Fibroblast of lung (primary cell): ENCODE measurements around the gene SLC44A5. TPM values are rescaled to one million over a fixed set of nuclear protein-coding genes. Genes with fewer than 3 reads are reported as not detected.

Experiments used
- DNase-seq, 2 donors: peaks; one replicate each; pipeline versions ENCODE4 v3.0.0 to v3.0.0-alpha.2; 2010; ENCODE audit warnings: low read depth in 2 of 2
- H2AFZ ChIP-seq: 2 replicates; pipeline ENCODE4 v1.5.1; 2012; ENCODE audit warnings: low read length, control low read depth, inconsistent platforms
- H3K27ac ChIP-seq: 2 replicates; pipeline ENCODE4 v1.5.1; 2011; ENCODE audit warnings: low read length, control low read depth; ENCODE audit not compliant: insufficient read depth
- H3K27me3 ChIP-seq: 2 replicates; pipeline ENCODE4 v1.5.1; 2011; ENCODE audit warnings: mild to moderate bottlenecking, low read length; ENCODE audit not compliant: control insufficient read depth, insufficient read depth
- H3K36me3 ChIP-seq: 2 replicates; pipeline ENCODE4 v1.5.1; 2011; ENCODE audit warnings: low read length; ENCODE audit not compliant: control insufficient read depth, insufficient read depth
- H3K4me1 ChIP-seq: 2 replicates; pipeline ENCODE4 v1.5.1; 2011; ENCODE audit warnings: low read length; ENCODE audit not compliant: control insufficient read depth, insufficient read depth; ENCODE audit errors: extremely low read depth
- H3K4me2 ChIP-seq: 2 replicates; pipeline ENCODE4 v1.5.1; 2011; ENCODE audit warnings: low read length, control low read depth; ENCODE audit not compliant: insufficient read depth; ENCODE audit errors: extremely low read depth
- H3K4me3 ChIP-seq, 4 experiments: fragments of 200-600 bp in 1 of 4; sonication (generic) in 1 of 4; replicated peaks in 1 of 4; 2 replicates each; pipeline ENCODE4 v1.5.1; 2011 to 2016; ENCODE audit warnings: low read length in 4 of 4, low read depth in 3 of 4, mild to moderate bottlenecking in 3 of 4, control low read depth in 2 of 4, inconsistent platforms in 1 of 4, mixed read lengths in 1 of 4; ENCODE audit not compliant: insufficient read depth in 1 of 4; ENCODE audit errors: control extremely low read depth in 1 of 4
- H3K79me2 ChIP-seq: 2 replicates; pipeline ENCODE4 v1.5.1; 2012; ENCODE audit warnings: mild to moderate bottlenecking, low read length, inconsistent platforms; ENCODE audit not compliant: control insufficient read depth, insufficient read depth
- H3K9ac ChIP-seq: 2 replicates; pipeline ENCODE4 v1.5.1; 2011; ENCODE audit warnings: mild to moderate bottlenecking, low read length, control low read depth; ENCODE audit not compliant: insufficient read depth
- H3K9me3 ChIP-seq: 2 replicates; pipeline ENCODE4 v1.5.1; 2012; ENCODE audit warnings: low read depth, low read length; ENCODE audit not compliant: control insufficient read depth, insufficient read depth
- H4K20me1 ChIP-seq: 2 replicates; pipeline ENCODE4 v1.5.1; 2011; ENCODE audit warnings: low read length; ENCODE audit not compliant: control insufficient read depth, insufficient read depth; ENCODE audit errors: extremely low read depth
- CTCF ChIP-seq, 2 donors: IDR thresholded peaks in 1 of 2; conservative IDR thresholded peaks in 1 of 2; 1 replicate in 1 of 2; 2 replicates in 1 of 2; pipeline ENCODE4 v1.5.1; 2011 to 2012; ENCODE audit warnings: low read length in 2 of 2, control low read depth in 1 of 2, inconsistent platforms in 1 of 2, low read depth in 1 of 2, mild to moderate bottlenecking in 1 of 2
- EZH2 ChIP-seq: IDR thresholded peaks from 2 replicates; pipeline ENCODE4 v1.5.1; 2012; ENCODE audit warnings: low read length, control low read depth, mild to moderate bottlenecking; ENCODE audit errors: missing control alignments
- polyA plus RNA-seq, 2 donors: library from polyadenylated mRNA; depleted of rRNA in 1 of 2; stranded (reverse) in 1 of 2; unstranded in 1 of 2; fragments of >200 nt; gene quantifications; 2 replicates each; pipeline ENCODE4 v1.2.1, GENCODE V29; 2011 to 2012; ENCODE audit warnings: missing spikeins in 1 of 2
- total RNA-seq: library from RNA; depleted of rRNA; stranded (reverse); fragments of >200 nt; gene quantifications from 2 replicates; pipeline ENCODE4 v1.2.1, GENCODE V29; 2014

The SLC44A5 gene
- total and polyA plus RNA-seq, 2 donors (not counting 1 experiment from before 2014, with no cell fraction given), result under 0.01 to 0.03 TPM

GRCh38 chr1:75632350-75632949 lies 21.5 kb upstream of the SLC44A5 start:
- Histone ChIP-seq H2AFZ (no peak overlapping the region), H3K9ac (no peak overlapping the region), H3K4me2 (no peak overlapping the region), H3K4me1 (no peaks in the 10 kb centered on the region), H3K79me2 (no peaks in the 10 kb centered on the region), H3K27me3 (no peaks in the 10 kb centered on the region), H3K4me3 (no peak overlapping the region), H3K36me3 (no peaks in the 10 kb centered on the region), H3K27ac (no peak overlapping the region), H3K9me3 (no peaks in the 10 kb centered on the region), H4K20me1 (no peaks in the 10 kb centered on the region)
- TF ChIP-seq CTCF (conservative IDR thresholded peaks at IDR 0.05 in 1 of 2, IDR thresholded peaks at IDR 0.05 in 1 of 2; ENCODE audit: low read depth in 1 of 2, low read length in 2 of 2), result peak; percentile 69 to 80
- TF ChIP-seq EZH2, result no peak
- peak; percentile 29 to 37 for DNase-seq

- TF ChIP-seq EZH2, result no peak
- TF ChIP-seq CTCF (conservative IDR thresholded peaks at IDR 0.05 in 1 of 2, IDR thresholded peaks at IDR 0.05 in 1 of 2; ENCODE audit: low read depth in 1 of 2, low read length in 2 of 2), result peak in 1 of 2 donors; percentile 2
- H3K9ac ChIP-seq, result no peak overlapping the region
- no peaks in the 10 kb centered on the region for H3K27me3 ChIP-seq
- H3K27ac ChIP-seq, result no peak overlapping the region
- H3K79me2 ChIP-seq, result no peaks in the 10 kb centered on the region
- H2AFZ ChIP-seq, result no peak overlapping the region
- H3K36me3 ChIP-seq, result no peaks in the 10 kb centered on the region
- DNase-seq, result no peak
- H3K9me3 ChIP-seq, result no peaks in the 10 kb centered on the region
- no peak overlapping the region for H3K4me2 ChIP-seq
- no peaks in the 10 kb centered on the region for H4K20me1 ChIP-seq
- no peak overlapping the region for H3K4me3 ChIP-seq
- no peaks in the 10 kb centered on the region for H3K4me1 ChIP-seq
Observed at GRCh38 chr1:75630998-75631397, 20.1 kb upstream of the SLC44A5 start.

GRCh38 chr1:75630004-75630594 lies 19.2 kb upstream of the SLC44A5 start:
- DNase-seq, result no peak
- no peaks in the 10 kb centered on the region for H3K4me1 ChIP-seq

More at GRCh38 chr1:75630004-75630594, 19.2 kb upstream of the SLC44A5 start:
- Histone ChIP-seq H3K79me2 (no peaks in the 10 kb centered on the region), H3K4me2 (no peak overlapping the region), H4K20me1 (no peaks in the 10 kb centered on the region), H3K9ac (no peak overlapping the region), H3K27me3 (no peaks in the 10 kb centered on the region), H3K4me3 (no peak overlapping the region), H2AFZ (no peak overlapping the region), H3K27ac (no peak overlapping the region), H3K36me3 (no peaks in the 10 kb centered on the region), H3K9me3 (no peaks in the 10 kb centered on the region)
- TF ChIP-seq CTCF (conservative IDR thresholded peaks at IDR 0.05 in 1 of 2, IDR thresholded peaks at IDR 0.05 in 1 of 2; ENCODE audit: low read depth in 1 of 2, low read length in 2 of 2), result no peak
- TF ChIP-seq EZH2, result no peak
